Activated T-cell treated with anti-CD3 and anti-CD28 coated beads, Interleukin-2, amount 50 U/mL, for 72 hours (primary cell): Measurements from ENCODE around the gene GPC5. TPM values are rescaled to one million over a fixed set of nuclear protein-coding genes. Genes with fewer than 3 reads are reported as not detected.

Source experiments
- ATAC-seq, 2 donors: fragments of 150-1000 bp; cut with Tn5 transposase; replicated peaks in 1 of 2; 2 replicates each; pipeline ENCODE4 v1.10.0; 2021; ENCODE audit warnings: moderate library complexity in 2 of 2, mild to moderate bottlenecking in 1 of 2
- DNase-seq, 2 donors: peaks; one replicate each; pipeline ENCODE4 v3.0.0; 2021 to 2022; ENCODE audit warnings: mixed read lengths in 1 of 2
- H3K27ac Mint-ChIP-seq: one replicate; pipeline ENCODE4 v1.8.0; 2022; ENCODE audit warnings: mild to moderate bottlenecking, moderate library complexity, mixed read lengths
- H3K27me3 Mint-ChIP-seq: one replicate; pipeline ENCODE4 v1.8.0; 2022; ENCODE audit warnings: low read depth, mixed read lengths
- H3K36me3 Mint-ChIP-seq, 2 donors: one replicate each; pipeline ENCODE4 v1.8.0; 2022; ENCODE audit warnings: mixed read lengths in 2 of 2, mild to moderate bottlenecking in 1 of 2; ENCODE audit not compliant: insufficient read depth in 2 of 2
- H3K4me1 Mint-ChIP-seq: one replicate; pipeline ENCODE4 v1.8.0; 2022; ENCODE audit warnings: low read depth, mixed read lengths
- H3K4me3 Mint-ChIP-seq, 2 donors: one replicate each; pipeline ENCODE4 v1.8.0; 2022; ENCODE audit warnings: mild to moderate bottlenecking in 2 of 2, mixed read lengths in 2 of 2, moderate library complexity in 2 of 2
- H3K9me3 Mint-ChIP-seq, 2 donors: one replicate each; pipeline ENCODE4 v1.8.0; 2022; ENCODE audit warnings: mixed read lengths in 2 of 2
- total RNA-seq, 2 donors: library from RNA; stranded (reverse); gene quantifications; one replicate each; pipeline ENCODE4 v1.2.3, GENCODE V29; 2022

The GPC5 gene
- total RNA-seq, 2 donors from 2014 or later: 0.14 TPM; not detected in 1

DNA sequence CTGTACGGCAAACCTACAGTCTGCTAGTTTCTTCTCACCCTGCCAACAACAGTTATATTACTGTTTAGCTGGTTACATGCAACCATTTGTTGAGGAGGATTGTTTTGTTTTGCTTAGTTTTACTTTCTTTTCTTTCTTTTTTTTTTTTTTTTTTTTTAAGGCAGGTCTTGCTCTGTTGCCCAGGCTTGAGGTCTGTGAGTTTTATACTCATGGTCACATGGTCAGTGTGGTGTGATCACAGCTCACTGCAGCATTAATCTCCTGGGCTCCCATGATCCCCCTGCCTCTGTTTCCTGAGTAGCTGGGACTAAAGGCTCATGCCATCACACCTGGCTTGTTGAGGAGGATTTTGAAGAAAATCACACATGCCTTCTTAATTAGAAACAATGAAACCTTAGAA lies 505.6 kb downstream of the GPC5 start:
- Mint-ChIP-seq H3K27me3 (no peaks in the 10 kb centered on the region), H3K9me3 (peaks cover 2 to 6% of the 10 kb centered on the region in 2 donors), H3K36me3 (no peaks in the 10 kb centered on the region), H3K4me1 (no peaks in the 10 kb centered on the region), H3K27ac (no peak overlapping the region), H3K4me3 (no peak overlapping the region)
- DNase-seq (no peak), ATAC-seq (no peak)

DNA sequence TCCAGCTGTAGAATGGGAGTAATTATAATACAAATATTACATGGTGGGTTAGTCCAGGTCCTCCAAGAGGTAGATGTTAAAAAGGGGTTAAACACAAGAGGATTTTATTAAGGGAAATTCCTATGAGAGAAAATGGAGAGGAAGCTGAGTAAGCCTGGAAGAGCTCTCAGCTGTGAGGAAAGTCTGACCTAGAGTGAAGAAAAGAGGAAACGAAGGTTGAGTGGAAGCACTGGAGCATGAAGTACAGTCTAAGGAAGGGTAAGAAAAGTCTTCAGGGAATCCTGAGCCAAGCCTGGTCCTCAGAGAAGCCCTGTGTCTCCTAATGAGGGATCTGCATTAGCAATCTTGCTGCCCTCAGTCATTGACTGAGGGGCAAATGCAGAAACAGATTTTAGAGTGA lies 506.2 kb downstream of the GPC5 start:
- Mint-ChIP-seq H3K27me3 (no peaks in the 10 kb centered on the region), H3K4me1 (no peaks in the 10 kb centered on the region), H3K27ac (no peak overlapping the region), H3K36me3 (no peaks in the 10 kb centered on the region), H3K9me3 (peaks cover 2 to 6% of the 10 kb centered on the region in 2 donors), H3K4me3 (no peak overlapping the region)
- DNase-seq (no peak), ATAC-seq (no peak)

DNA sequence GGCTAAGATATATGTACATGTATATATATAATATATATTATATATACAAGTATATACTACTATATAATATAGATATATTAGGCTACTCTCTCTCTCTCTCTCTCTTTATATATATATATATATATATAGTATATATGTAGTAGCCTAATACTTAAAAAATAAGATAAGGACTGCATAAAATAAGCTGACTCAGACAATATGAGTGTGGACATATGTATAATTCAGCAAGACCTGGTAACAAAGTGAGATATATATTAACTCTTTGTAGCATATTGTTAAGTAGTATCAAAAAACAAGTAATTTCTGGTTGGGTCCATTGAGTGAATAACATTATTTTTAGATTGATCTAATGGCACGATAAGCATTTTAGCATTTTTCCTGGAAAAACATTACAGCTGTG lies 509.0 kb downstream of the GPC5 start:
- H3K4me1 Mint-ChIP-seq: no peaks in the 10 kb centered on the region
- no peak for ATAC-seq
- H3K27ac Mint-ChIP-seq: no peak overlapping the region

GRCh38 chr13:91909617-91910016 lies 511.2 kb downstream of the GPC5 start:
- Mint-ChIP-seq H3K4me1 (no peaks in the 10 kb centered on the region), H3K4me3 (no peak overlapping the region), H3K27ac (no peak overlapping the region), H3K9me3 (peaks cover 5 to 6% of the 10 kb centered on the region in 2 donors), H3K36me3 (no peaks in the 10 kb centered on the region), H3K27me3 (no peaks in the 10 kb centered on the region)
- ATAC-seq (no peak), DNase-seq (no peak)

More for the DNA sequence above, 509.0 kb downstream of the GPC5 start:
- H3K9me3 Mint-ChIP-seq: peaks cover 5 to 6% of the 10 kb centered on the region in 2 donors
- no peak overlapping the region for H3K4me3 Mint-ChIP-seq
- no peaks in the 10 kb centered on the region for H3K27me3 Mint-ChIP-seq
- no peaks in the 10 kb centered on the region for H3K36me3 Mint-ChIP-seq
- DNase-seq: no peak

DNA sequence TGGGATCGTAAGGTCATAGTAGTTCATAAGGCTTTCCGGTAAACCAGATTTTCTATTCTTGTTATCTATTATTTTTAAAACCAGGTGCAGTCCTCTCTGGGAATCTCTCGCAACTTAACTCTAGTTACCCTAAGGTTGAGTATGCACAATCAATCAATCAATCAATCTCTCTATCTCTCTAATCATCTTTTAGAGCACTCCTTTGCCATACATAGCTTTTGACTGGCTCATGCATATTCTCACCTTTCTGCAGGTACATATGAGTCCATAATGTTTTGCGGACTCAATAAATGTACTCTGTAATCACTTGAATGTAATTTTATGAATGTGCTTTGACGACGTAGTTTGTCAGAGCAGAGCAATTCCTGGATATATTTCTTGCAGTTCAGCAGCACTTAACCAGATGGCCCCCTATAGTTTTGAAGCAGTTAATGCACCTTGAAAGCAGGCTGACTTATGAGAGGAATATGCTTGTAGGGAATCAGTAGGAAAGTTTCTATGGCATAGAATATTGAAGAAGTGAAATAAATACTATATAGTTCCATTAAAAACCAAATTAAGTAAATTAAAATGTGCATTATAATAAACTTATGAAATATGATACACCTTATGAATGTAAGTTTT lies 524.7 kb downstream of the GPC5 start:
- DNase-seq (no peak), ATAC-seq (no peak)
- no peaks in the 10 kb centered on the region for H3K27me3 Mint-ChIP-seq
- peaks cover 2 to 8% of the 10 kb centered on the region in 2 donors for H3K9me3 Mint-ChIP-seq
- H3K4me1 Mint-ChIP-seq: no peaks in the 10 kb centered on the region
- no peak overlapping the region for H3K4me3 Mint-ChIP-seq
- no peak overlapping the region for H3K27ac Mint-ChIP-seq
- H3K36me3 Mint-ChIP-seq: no peaks in the 10 kb centered on the region

DNA sequence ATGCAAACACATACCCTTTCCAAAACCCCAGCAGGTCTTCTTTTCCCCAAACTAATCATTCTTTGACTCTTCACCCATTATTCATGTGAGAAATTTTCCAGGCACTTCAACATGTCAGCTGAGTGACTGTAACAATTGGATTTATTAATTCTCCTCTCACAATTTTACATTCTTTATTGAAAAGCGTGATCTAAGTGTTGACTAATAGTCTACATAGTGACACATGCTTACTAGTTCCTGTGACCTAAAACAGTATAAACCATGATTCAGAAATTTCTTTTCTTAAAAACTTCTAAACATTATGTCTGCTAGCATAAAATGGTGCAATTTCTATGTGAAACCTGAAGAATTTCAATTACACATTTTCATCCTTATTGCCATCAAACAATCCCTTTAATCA lies 532.3 kb downstream of the GPC5 start:
- Mint-ChIP-seq H3K27me3 (no peaks in the 10 kb centered on the region), H3K36me3 (no peaks in the 10 kb centered on the region)
- ATAC-seq: no peak

GRCh38 chr13:91934354-91934753 lies 535.9 kb downstream of the GPC5 start:
- DNase-seq (no peak), ATAC-seq (no peak)
- Mint-ChIP-seq H3K4me1 (no peaks in the 10 kb centered on the region), H3K36me3 (no peaks in the 10 kb centered on the region), H3K27me3 (no peaks in the 10 kb centered on the region), H3K9me3 (peaks cover 4% of the 10 kb centered on the region in 2 donors), H3K27ac (no peak overlapping the region), H3K4me3 (no peak overlapping the region)

More for the DNA sequence above, 532.3 kb downstream of the GPC5 start:
- Mint-ChIP-seq H3K4me1 (no peaks in the 10 kb centered on the region), H3K9me3 (peaks cover 3 to 4% of the 10 kb centered on the region in 2 donors), H3K27ac (no peak overlapping the region), H3K4me3 (no peak overlapping the region)
- DNase-seq: no peak

- H3K9me3 Mint-ChIP-seq: no peaks in the 10 kb centered on the region
- no peaks in the 10 kb centered on the region for H3K36me3 Mint-ChIP-seq
- no peak overlapping the region for H3K27ac Mint-ChIP-seq
- ATAC-seq (no peak), DNase-seq (no peak)
- no peaks in the 10 kb centered on the region for H3K27me3 Mint-ChIP-seq
- no peaks in the 10 kb centered on the region for H3K4me1 Mint-ChIP-seq
- no peak overlapping the region for H3K4me3 Mint-ChIP-seq
Measured at GRCh38 chr13:91946498-91947070, 548.2 kb downstream of the GPC5 start.

- no peaks in the 10 kb centered on the region for H3K36me3 Mint-ChIP-seq
- ATAC-seq (no peak), DNase-seq (no peak)
- no peak overlapping the region for H3K27ac Mint-ChIP-seq
- no peaks in the 10 kb centered on the region for H3K4me1 Mint-ChIP-seq
- no peaks in the 10 kb centered on the region for H3K27me3 Mint-ChIP-seq
- H3K4me3 Mint-ChIP-seq: no peak overlapping the region
- peaks cover 0 to 2% of the 10 kb centered on the region in 2 donors for H3K9me3 Mint-ChIP-seq
Measured at GRCh38 chr13:91948736-91949135, 550.3 kb downstream of the GPC5 start.

GRCh38 chr13:91950803-91951202 lies 552.4 kb downstream of the GPC5 start:
- no peaks in the 10 kb centered on the region for H3K27me3 Mint-ChIP-seq
- DNase-seq: no peak
- peaks cover 2 to 4% of the 10 kb centered on the region in 2 donors for H3K9me3 Mint-ChIP-seq
- no peak overlapping the region for H3K4me3 Mint-ChIP-seq
- H3K36me3 Mint-ChIP-seq: no peaks in the 10 kb centered on the region
- no peak for ATAC-seq
- H3K27ac Mint-ChIP-seq: no peak overlapping the region
- no peaks in the 10 kb centered on the region for H3K4me1 Mint-ChIP-seq

GRCh38 chr13:91955546-91956355 lies 557.3 kb downstream of the GPC5 start:
- Mint-ChIP-seq H3K36me3 (no peaks in the 10 kb centered on the region), H3K9me3 (peaks cover 7 to 10% of the 10 kb centered on the region in 2 donors), H3K4me1 (no peaks in the 10 kb centered on the region), H3K27me3 (no peaks in the 10 kb centered on the region), H3K4me3 (no peak overlapping the region), H3K27ac (no peak overlapping the region)
- DNase-seq (no peak), ATAC-seq (no peak)

GRCh38 chr13:91960947-91961346 lies 562.5 kb downstream of the GPC5 start:
- Mint-ChIP-seq H3K4me3 (no peak overlapping the region), H3K27me3 (no peaks in the 10 kb centered on the region), H3K4me1 (no peaks in the 10 kb centered on the region), H3K27ac (no peak overlapping the region), H3K36me3 (peaks cover 0 to 1% of the 10 kb centered on the region in 2 donors), H3K9me3 (peaks cover 8 to 11% of the 10 kb centered on the region in 2 donors)
- ATAC-seq (no peak), DNase-seq (no peak)

- H3K9me3 Mint-ChIP-seq: peaks cover 4 to 7% of the 10 kb centered on the region in 2 donors
- H3K4me3 Mint-ChIP-seq: no peak overlapping the region
- DNase-seq (no peak), ATAC-seq (no peak)
- no peaks in the 10 kb centered on the region for H3K4me1 Mint-ChIP-seq
- no peaks in the 10 kb centered on the region for H3K27me3 Mint-ChIP-seq
- peaks cover 0 to 1% of the 10 kb centered on the region in 2 donors for H3K36me3 Mint-ChIP-seq
- H3K27ac Mint-ChIP-seq: no peak overlapping the region
Measured at GRCh38 chr13:91962946-91963345, 564.5 kb downstream of the GPC5 start.
